ENCODE data around the gene BTBD18.
A peak's percentile ranks its signal among the peaks of the same experiment; 100 is the strongest.

The BTBD18 gene

DNA sequence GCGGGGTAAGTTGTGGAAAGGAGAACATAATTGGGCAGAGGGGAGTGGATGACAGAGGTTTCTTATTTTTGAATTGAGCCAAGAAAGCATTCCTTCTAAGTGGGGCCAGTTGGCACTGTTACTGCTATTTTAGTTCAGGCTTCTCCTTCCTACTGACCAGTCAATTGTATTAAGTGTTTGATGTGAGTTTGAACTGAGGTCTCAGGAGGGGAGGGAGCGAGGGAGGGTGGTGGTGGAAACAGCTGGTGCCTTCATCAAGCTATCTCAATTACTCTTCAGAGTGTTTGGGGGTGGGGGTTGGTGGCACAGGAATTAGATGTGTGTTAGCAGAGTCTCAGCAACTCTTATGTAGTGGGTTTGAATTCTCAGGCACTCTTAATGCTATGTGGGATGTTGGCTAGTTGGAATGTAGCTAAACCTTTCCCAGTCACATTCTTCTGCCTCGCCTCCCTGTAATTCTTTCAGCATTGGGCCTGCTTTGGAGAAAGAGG, 24.5 kb upstream of the BTBD18 start:
- DNase-seq (ENCODE audit: insufficient read length, low spot score) = no peak

GRCh38 chr11:57775491-57775890, 23.9 kb upstream of the BTBD18 start:
- FAIRE-seq (no peak), DNase-seq (ENCODE audit: insufficient read length, low spot score) (no peak)

More for the DNA sequence above, 24.5 kb upstream of the BTBD18 start:
- no peak for FAIRE-seq

GRCh38 chr11:57773026-57773598, 21.5 kb upstream of the BTBD18 start:
- DNase-seq (ENCODE audit: insufficient read length, low spot score) = no peak
- FAIRE-seq = no peak

GRCh38 chr11:57772562-57772961, 20.9 kb upstream of the BTBD18 start:
- FAIRE-seq = no peak
- DNase-seq (ENCODE audit: insufficient read length, low spot score) = no peak

DNA sequence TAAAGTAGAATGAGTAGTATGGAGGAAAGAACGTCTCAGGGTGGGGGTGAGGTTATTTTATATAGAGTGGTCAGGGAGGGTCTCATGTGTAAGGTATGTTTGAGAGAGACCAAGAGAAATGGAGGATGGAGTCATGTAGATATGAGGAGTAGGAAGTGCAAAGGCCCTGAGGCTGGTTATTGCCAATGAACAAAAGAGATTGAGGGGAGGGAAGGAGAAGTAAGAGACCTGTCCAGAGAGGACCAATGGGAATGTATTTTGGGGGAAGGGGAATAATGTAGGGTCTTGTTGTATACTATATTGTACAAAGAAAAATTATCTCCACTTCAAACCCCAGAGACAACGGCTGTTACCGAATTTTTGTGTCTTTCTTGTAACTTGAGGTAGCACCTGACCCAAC, 19.7 kb upstream of the BTBD18 start:
- no peak for FAIRE-seq
- no peak for DNase-seq (ENCODE audit: insufficient read length, low spot score)

- no peak for DNase-seq (ENCODE audit: insufficient read length, low spot score)
- FAIRE-seq = no peak
These were observed 19.2 kb upstream of the BTBD18 start for GRCh38 chr11:57770793-57771192.

DNA sequence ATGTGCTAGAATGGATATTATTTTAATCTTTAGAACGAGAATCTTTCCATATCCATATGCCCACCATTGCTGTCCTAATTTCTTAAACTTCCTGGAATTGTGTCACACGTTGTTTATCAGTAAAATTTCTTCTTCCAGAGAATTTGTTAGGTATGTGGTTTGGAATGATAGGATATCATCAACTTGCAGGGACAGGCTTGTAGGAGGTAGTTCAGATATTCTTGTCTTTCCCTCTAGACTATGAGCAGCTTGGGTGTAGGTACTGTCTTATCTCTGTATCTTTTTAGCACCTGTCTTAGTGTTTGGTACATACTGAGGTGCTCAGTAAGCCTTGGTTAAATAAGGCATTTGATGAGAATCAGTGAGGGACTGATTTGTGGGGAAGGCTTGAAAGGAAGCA, 13.4 kb upstream of the BTBD18 start:
- DNase-seq (ENCODE audit: insufficient read length, low spot score) (no peak), FAIRE-seq (no peak)

DNA sequence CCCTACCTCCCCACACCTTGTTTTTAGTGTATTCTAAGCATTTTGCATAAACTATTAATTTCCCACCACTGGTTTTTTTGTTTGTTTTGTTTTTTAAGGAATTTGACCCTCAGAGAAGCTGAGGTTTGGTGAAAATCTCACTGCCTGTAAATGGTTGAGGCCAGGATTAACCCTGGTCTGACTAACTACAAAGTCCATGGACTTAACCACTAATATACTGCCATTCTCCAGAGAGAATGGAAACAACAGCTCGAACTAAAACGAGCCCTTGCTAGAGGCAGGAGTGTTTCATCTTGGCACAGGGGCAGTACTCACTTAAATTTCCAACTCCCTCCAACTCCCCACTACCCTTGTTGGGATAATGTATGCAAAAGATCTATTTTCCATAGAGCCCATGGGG, 12.9 kb upstream of the BTBD18 start:
- no peak for FAIRE-seq
- no peak for DNase-seq (ENCODE audit: insufficient read length, low spot score)

DNA sequence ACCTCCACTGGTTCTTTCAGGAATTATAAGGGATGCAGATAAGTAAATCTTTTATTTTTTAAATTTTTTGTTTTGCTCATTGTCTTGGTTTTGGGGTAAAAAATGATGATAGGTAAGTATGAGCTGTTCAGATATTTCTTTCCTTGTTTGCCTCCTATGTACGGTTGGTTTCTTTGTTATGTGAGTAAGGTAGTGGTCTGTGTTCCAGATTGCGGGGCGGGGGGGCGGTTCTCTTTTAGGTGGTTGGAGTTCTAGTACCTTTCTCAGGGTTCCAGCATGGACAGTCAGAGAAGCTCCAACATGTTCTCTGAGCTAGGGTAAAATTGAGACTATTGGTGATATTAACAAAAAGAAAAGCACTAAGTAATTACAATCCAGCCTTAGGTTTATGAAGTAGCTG, 12.4 kb upstream of the BTBD18 start:
- DNase-seq (ENCODE audit: insufficient read length, low spot score) (no peak), FAIRE-seq (no peak)

DNA sequence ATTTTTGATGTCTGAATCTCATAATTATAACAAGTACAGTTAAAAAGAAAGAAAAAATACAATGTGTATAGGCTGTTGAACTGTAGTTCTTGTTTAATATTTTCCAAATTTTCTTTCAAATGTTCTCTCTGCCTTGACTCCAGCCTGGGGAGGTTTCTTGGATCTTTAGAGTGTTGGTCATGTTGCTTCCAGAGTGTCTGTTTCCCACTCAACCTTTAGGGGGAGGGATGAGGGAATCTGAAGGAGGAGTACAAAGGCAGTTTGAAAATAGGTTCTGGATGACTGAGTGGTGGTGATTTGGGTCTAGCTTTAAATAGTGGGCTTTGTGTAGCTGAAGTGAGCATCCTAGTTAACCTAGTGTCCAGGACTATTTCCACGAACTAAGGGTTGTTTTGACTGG, 11.9 kb upstream of the BTBD18 start:
- DNase-seq (ENCODE audit: insufficient read length, low spot score) (no peak), FAIRE-seq (no peak)

GRCh38 chr11:57762235-57762861, 10.7 kb upstream of the BTBD18 start:
- FAIRE-seq (peak; percentile 62), DNase-seq (ENCODE audit: insufficient read length, low spot score) (no peak)

GRCh38 chr11:57761301-57762234, 9.9 kb upstream of the BTBD18 start, which contains the start of gene CTNND1:
TSS of gene CTNND1 (plus strand) at chr11:57761802. CDS start at chr11:57791479, 29,677 bp downstream.
- FAIRE-seq (peak; percentile 92), DNase-seq (ENCODE audit: insufficient read length, low spot score) (peak; percentile 73)

DNA sequence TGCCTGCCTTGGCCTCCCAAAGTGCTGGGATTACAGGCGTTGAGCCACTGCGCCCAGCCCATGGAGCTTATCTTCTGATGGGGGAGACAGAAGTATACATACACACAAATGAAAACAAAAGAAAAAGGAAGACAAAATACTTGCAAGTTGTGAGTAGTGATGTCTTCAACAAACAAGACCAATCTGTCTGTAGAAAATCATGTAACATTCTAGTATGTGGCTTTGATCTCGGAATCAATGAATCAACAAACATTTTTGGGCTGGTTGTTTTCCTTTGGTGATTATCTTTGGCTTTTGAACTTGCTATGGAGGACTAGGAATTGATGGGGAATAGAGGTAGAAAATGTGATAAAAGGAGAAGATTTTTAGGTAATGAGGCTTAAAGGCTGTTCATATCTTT, 6.6 kb upstream of the BTBD18 start:
- FAIRE-seq (no peak), DNase-seq (ENCODE audit: insufficient read length, low spot score) (no peak)

GRCh38 chr11:57752954-57753353, 1.3 kb upstream of the BTBD18 start:
- DNase-seq (ENCODE audit: insufficient read length, low spot score) (no peak), FAIRE-seq (no peak)

- FAIRE-seq (no peak), DNase-seq (ENCODE audit: insufficient read length, low spot score) (no peak)
These were observed 443 bp downstream of the BTBD18 start for GRCh38 chr11:57751176-57751575.

GRCh38 chr11:57746920-57747319, 4.7 kb downstream of the BTBD18 start:
- DNase-seq (ENCODE audit: insufficient read length, low spot score) (no peak), FAIRE-seq (no peak)

DNA sequence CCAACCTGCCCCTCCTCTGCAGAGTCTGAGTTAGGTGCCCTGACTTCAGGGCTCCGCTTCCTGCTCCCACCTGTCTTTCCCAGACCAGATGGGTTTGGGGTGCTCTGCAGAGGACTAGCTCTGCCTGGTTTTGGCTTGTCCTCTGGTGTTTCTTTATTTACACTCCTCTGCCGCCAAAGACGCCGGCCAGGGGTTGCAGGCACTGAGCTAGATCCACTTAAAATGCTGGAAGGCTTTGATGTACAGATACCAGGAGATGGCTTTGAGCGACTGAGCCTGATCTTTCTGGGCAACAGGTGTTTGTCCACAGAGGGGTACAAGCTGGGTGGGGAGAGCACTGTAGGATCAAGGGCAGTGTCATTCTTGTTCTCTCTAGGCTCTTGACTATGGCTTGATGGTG, 6.4 kb downstream of the BTBD18 start:
- FAIRE-seq (no peak), DNase-seq (ENCODE audit: insufficient read length, low spot score) (no peak)

DNA sequence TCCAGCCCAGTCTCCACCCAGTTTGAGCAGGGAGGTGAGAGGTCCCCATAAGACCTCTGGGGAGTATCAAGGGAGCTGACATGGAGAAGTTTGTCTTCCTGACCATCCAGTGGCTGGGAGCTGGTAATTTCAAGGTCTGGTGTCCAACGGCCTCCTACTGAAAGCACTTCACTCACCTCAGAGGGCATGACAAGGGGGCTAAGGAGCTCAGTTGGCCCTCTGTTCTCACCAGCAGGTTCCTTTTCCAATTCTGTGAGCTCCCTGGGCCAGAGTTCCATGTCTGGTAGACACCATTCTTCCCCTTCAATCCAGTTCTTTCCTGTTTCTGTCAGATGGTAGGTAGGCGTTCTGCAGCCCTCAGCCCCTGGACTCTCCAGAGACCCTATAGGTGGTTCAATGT, 7.3 kb downstream of the BTBD18 start:
- DNase-seq (ENCODE audit: insufficient read length, low spot score) (no peak), FAIRE-seq (no peak)

DNA sequence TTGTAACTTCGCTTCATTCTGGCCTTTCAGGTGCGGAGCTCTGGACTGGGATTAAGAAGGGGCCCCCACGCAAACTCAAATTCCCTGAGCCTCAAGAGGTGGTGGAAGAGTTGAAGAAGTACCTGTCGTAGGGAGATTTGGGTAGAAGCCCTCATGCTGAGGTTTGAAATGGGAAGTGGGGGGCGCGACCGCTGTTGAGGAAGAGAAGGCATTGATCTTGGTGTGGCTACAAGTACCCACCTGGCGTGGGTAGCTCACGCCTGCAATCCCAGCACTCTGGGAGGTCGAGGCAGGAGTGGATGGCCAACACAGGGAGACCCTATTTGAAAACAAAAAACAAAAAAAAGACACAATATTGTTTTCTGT, 9.5 kb downstream of the BTBD18 start:
- no peak for DNase-seq (ENCODE audit: insufficient read length, low spot score)

DNA sequence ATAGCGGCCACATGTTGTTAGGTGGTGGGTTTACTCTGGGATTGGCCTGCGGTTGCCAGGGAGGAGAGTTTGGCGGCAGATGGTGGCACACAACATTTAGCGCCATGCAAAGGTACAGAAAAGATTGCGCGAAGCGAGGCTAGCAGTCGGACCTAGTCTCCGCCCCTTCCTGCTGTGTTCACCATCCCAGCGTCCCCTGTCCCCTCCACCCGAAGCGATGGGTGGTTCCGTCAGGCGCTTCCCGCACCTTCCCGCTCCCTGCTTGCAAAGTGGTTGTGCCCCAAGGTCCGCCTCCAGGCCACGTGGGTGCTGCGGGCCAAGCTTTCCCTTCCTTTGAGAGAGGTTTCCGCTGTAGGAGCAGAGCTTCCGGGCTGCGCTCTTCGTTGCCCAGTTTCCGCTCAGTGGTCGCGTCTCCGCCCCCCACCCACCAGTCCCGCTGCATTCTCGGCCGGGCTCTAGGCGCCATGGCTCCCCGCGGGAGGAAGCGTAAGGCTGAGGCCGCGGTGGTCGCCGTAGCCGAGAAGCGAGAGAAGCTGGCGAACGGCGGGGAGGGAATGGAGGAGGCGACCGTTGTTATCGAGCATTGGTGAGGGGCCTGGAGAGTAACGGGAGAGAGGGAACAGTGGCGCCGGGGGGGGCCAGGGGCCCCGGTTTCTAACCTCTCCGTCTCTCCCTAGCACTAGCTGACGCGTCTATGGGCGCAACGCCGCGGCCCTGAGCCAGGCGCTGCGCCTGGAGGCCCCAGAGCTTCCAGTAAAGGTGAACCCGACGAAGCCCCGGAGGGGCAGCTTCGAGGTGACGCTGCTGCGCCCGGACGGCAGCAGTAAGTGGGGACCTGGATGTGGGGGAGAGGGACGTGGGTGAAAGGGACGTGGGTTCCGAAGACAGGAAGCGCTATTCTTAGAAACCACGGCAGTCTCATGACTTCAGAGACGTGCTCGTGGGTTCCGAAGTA, 10.2 kb downstream of the BTBD18 start, which contains the start of gene SELENOH:
Gene SELENOH (plus strand): TSS at position 360 of the 955 bp plus-strand sequence. CDS start 105 bp downstream, at position 465.
- DNase-seq (ENCODE audit: insufficient read length, low spot score) (peak; percentile 90), FAIRE-seq (peak; percentile 93)

More for the DNA sequence above, 9.5 kb downstream of the BTBD18 start:
- no peak for FAIRE-seq
